ENCODE data around the gene RNF144B.

Gene RNF144B

DNA sequence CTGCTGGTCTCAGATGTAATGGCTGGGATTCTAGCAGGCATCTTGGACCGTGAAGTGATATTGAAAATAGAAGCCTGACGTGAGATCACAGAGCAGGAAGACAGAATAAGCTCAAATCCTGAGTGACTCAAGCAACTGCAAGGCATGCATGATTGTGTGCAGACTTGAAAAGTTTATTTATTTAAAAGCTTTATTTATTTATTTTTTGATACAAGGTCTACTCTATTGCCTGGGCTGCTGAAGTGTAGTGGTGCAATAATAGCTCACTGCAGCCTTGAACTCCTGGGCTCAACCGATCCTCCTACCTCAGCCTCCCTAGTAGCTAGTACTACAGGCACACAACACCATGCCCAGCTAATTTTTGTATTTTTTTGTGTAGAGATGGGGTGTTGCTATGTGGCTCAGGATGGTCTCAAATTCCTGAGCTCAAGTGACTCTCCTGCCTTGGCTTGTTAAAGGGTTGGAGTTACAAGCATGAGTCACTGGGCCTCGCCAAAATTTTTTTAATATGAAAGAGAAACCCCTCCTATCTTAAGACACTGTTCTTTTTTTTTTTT lies 40.1 kb upstream of the RNF144B start:
- H3K27ac ChIP-seq, result peak overlapping the region; percentile 52
- in situ Hi-C loops (cut with HindIII; ENCODE audit: low pct_ligation_motif_present, low sequenced_read_pairs), result no loop called here
- peak; percentile 65 for DNase-seq

DNA sequence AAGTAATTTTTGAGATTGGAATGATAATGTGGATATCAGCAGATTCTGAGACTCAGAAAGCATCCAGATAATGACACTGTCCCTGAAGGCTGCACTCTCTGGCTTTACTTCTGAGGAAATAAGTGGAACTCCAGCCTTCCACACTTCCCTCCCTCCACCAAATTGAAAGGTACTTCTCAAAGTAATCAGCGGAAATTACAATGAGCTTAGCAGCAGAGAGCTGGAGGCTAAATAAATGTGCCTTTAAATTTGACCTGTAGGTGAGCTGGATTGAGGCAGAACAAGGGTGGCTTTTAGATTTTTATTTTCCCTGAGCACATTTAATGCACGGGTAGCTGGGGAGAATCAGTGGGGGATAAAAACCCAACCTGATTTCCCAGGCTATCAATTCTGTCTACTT lies 39.3 kb upstream of the RNF144B start:
- Histone ChIP-seq H3K27ac (no peak overlapping the region), H3K4me3 (ENCODE audit: low read depth, low read length) (no peak overlapping the region), H3K27me3 (replicated peaks) (no peaks in the 10 kb centered on the region), H3K36me3 (replicated peaks) (no peaks in the 10 kb centered on the region)
- DNase-seq, result no peak
- TF ChIP-seq, protein P1, sequence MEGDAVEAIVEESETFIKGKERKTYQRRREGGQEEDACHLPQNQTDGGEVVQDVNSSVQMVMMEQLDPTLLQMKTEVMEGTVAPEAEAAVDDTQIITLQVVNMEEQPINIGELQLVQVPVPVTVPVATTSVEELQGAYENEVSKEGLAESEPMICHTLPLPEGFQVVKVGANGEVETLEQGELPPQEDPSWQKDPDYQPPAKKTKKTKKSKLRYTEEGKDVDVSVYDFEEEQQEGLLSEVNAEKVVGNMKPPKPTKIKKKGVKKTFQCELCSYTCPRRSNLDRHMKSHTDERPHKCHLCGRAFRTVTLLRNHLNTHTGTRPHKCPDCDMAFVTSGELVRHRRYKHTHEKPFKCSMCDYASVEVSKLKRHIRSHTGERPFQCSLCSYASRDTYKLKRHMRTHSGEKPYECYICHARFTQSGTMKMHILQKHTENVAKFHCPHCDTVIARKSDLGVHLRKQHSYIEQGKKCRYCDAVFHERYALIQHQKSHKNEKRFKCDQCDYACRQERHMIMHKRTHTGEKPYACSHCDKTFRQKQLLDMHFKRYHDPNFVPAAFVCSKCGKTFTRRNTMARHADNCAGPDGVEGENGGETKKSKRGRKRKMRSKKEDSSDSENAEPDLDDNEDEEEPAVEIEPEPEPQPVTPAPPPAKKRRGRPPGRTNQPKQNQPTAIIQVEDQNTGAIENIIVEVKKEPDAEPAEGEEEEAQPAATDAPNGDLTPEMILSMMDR (IDR thresholded peaks at IDR 0.05; ENCODE audit: low read depth, low read length, missing control alignments), result no peak
- in situ Hi-C loops (cut with HindIII; ENCODE audit: low pct_ligation_motif_present, low sequenced_read_pairs), result no loop called here

More for the DNA sequence above, 40.1 kb upstream of the RNF144B start:
- no peak overlapping the region for H3K4me3 ChIP-seq (ENCODE audit: low read depth, low read length)
- TF ChIP-seq, protein P1 (IDR thresholded peaks at IDR 0.05; ENCODE audit: low read depth, low read length, missing control alignments), result no peak
- no peaks in the 10 kb centered on the region for H3K27me3 ChIP-seq (replicated peaks)
- no peaks in the 10 kb centered on the region for H3K36me3 ChIP-seq (replicated peaks)

DNA sequence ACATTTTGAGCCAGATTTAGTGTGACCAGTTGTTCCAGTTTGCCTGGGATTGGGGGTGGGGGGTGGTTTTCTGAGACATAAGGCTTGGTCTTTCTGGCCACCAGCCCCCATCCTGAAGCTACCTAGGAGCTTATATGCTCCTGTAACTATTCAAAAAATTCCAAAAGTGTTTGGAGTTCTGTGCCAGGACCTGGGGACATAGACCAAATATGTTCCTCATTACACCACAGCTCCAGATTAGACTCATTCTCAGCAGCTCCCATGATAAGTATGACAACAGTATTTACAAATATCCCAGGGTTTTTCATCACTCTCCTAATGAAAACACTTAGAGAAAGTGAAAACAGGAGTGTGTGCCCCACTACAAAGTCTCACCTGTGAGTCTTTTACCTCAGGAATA lies 37.8 kb upstream of the RNF144B start:
- H3K27ac ChIP-seq, result no peak overlapping the region
- H3K27me3 ChIP-seq (replicated peaks), result no peaks in the 10 kb centered on the region
- TF ChIP-seq, protein P1 (IDR thresholded peaks at IDR 0.05; ENCODE audit: low read depth, low read length, missing control alignments), result no peak
- H3K4me3 ChIP-seq (ENCODE audit: low read depth, low read length), result no peak overlapping the region
- DNase-seq, result no peak
- no peaks in the 10 kb centered on the region for H3K36me3 ChIP-seq (replicated peaks)
- in situ Hi-C loops (cut with HindIII; ENCODE audit: low pct_ligation_motif_present, low sequenced_read_pairs), result no loop called here

DNA sequence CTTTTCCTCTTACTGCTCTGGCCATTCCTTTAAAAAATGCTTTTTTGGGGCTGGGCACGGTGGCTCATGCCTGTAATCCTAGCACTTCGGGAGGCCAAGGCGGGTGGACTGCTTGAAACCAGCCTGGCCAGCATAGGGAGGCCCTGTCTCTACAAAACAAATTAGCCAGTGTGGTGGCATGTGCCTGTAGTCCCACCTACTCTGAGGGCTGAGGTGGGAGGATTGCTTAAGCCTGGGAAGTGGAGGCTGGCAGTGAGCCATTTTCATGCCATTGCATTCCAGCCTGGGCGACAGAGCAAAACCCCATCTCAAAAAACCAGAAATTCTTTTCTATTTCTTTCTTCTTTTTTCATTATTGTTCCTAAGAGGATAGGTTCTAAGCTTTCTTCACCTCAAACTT lies 36.9 kb upstream of the RNF144B start:
- no peak for DNase-seq
- TF ChIP-seq, protein P1 (IDR thresholded peaks at IDR 0.05; ENCODE audit: low read depth, low read length, missing control alignments), result no peak
- Histone ChIP-seq H3K36me3 (replicated peaks) (no peaks in the 10 kb centered on the region), H3K27me3 (replicated peaks) (no peaks in the 10 kb centered on the region), H3K4me3 (ENCODE audit: low read depth, low read length) (no peak overlapping the region), H3K27ac (no peak overlapping the region)
- in situ Hi-C loops (cut with HindIII; ENCODE audit: low pct_ligation_motif_present, low sequenced_read_pairs), result no loop called here

DNA sequence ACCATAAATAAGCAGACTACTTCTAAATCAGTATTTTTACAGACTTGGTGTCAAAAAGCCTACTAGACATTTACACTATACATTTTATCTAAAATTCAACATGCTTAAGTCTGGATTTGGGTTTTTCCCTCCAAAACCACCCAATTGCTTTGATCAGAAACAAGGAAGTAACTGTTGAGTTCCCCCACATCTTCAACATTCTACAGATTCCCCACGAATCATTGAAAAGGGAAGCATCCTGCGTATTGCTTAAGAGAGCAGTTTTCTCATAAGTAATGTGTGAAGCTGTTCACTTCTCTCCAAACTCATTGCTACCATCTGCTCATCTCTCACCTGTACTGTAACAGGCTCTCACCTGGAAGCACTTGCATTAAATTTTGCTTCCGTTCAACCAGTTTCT lies 36.4 kb upstream of the RNF144B start:
- in situ Hi-C loops (cut with HindIII; ENCODE audit: low pct_ligation_motif_present, low sequenced_read_pairs), result no loop called here

More for the DNA sequence above, 36.4 kb upstream of the RNF144B start:
- H3K27ac ChIP-seq, result no peak overlapping the region
- no peaks in the 10 kb centered on the region for H3K36me3 ChIP-seq (replicated peaks)
- TF ChIP-seq, protein P1 (IDR thresholded peaks at IDR 0.05; ENCODE audit: low read depth, low read length, missing control alignments), result no peak
- no peak for DNase-seq
- H3K27me3 ChIP-seq (replicated peaks), result no peaks in the 10 kb centered on the region
- no peak overlapping the region for H3K4me3 ChIP-seq (ENCODE audit: low read depth, low read length)
